H1 (cell line): Measurements from ENCODE around the gene ARMH2. TPM values are rescaled to one million over a fixed set of nuclear protein-coding genes. Genes with fewer than 3 reads are reported as not detected.

ENCODE experiments used
- CTCF ChIA-PET: fragments of 300-600 bp; sonication (Branson Sonifier 250); formaldehyde crosslinking; loops from one replicate; lab custom pipeline; 2021; ENCODE audit not compliant: partially characterized antibody; lab: Charles Lee
- POLR2A ChIA-PET: fragments of 300-600 bp; sonication (Branson Sonifier 250); formaldehyde crosslinking; loops from one replicate; lab custom pipeline; 2021; ENCODE audit warnings: inconsistent platforms; ENCODE audit not compliant: partially characterized antibody; lab: Charles Lee
- DNase-seq, 2 experiments: peaks; one replicate each; pipeline versions ENCODE4 v3.0.0 to v3.0.0-alpha.2; 2010 to 2022; ENCODE audit warnings: low spot score in 2 of 2, low read depth in 1 of 2, mixed read lengths in 1 of 2
- FAIRE-seq: peaks from 2 replicates; lab custom pipeline; 2011; peaks lifted over from hg19 to GRCh38; lab: Jason Lieb, UNC
- H2AFZ ChIP-seq: 2 replicates; pipeline ENCODE4 v1.8.1; 2012; ENCODE audit warnings: low read length, inconsistent platforms
- H2AK5ac ChIP-seq: 2 replicates; pipeline ENCODE4 v1.6.1; 2013; ENCODE audit warnings: low read depth, low read length
- H2BK120ac ChIP-seq: replicated peaks from 2 replicates; pipeline ENCODE3; 2013; ENCODE audit warnings: low read depth, low read length, inconsistent platforms
- H2BK12ac ChIP-seq: 2 replicates; pipeline ENCODE4 v1.6.1; 2013; ENCODE audit warnings: low read depth, low read length
- H2BK15ac ChIP-seq: 2 replicates; pipeline ENCODE4 v1.6.1; 2013; ENCODE audit warnings: low read length
- H2BK20ac ChIP-seq: 2 replicates; pipeline ENCODE4 v1.6.1; 2013; ENCODE audit warnings: low read length
- H2BK5ac ChIP-seq: 2 replicates; pipeline ENCODE4 v1.6.1; 2013; ENCODE audit warnings: low read depth, low read length
- H3K14ac ChIP-seq: 2 replicates; pipeline ENCODE4 v1.6.1; 2013; ENCODE audit warnings: inconsistent platforms; ENCODE audit not compliant: insufficient read length
- H3K18ac ChIP-seq: 2 replicates; pipeline ENCODE4 v1.6.1; 2013; ENCODE audit warnings: low read length; ENCODE audit errors: extremely low read depth
- H3K23ac ChIP-seq: 2 replicates; pipeline ENCODE4 v1.6.1; 2013; ENCODE audit warnings: inconsistent platforms; ENCODE audit not compliant: insufficient read length
- H3K23me2 ChIP-seq: 2 replicates; pipeline ENCODE4 v1.6.1; 2013; ENCODE audit warnings: low read depth, low read length
- H3K27ac ChIP-seq: 2 replicates; pipeline ENCODE4 v1.6.1; 2011; ENCODE audit warnings: low read depth, low read length, inconsistent platforms
- H3K27me3 ChIP-seq, 4 experiments: replicated peaks in 1 of 4; 1 replicate in 1 of 4; 2 replicates in 3 of 4; pipeline versions ENCODE4 v1.6.1 to v1.8.1; 2011 to 2013; ENCODE audit warnings: low read length in 3 of 4, mild to moderate bottlenecking in 3 of 4, inconsistent platforms in 2 of 4, mixed read lengths in 2 of 4, moderate library complexity in 1 of 4; ENCODE audit not compliant: control insufficient read depth in 3 of 4, insufficient read depth in 3 of 4; ENCODE audit errors: extremely low read depth in 1 of 4
- H3K36me3 ChIP-seq, 4 experiments: 2 replicates each; pipeline versions ENCODE4 v1.6.1 to v1.8.1; 2011 to 2013; ENCODE audit warnings: mild to moderate bottlenecking in 4 of 4, low read length in 3 of 4, moderate library complexity in 2 of 4, control low read depth in 1 of 4, inconsistent platforms in 1 of 4; ENCODE audit not compliant: insufficient read depth in 4 of 4, control insufficient read depth in 2 of 4
- H3K4ac ChIP-seq: replicated peaks from 2 replicates; pipeline ENCODE3; 2013; ENCODE audit warnings: low read length, low read depth, mixed read lengths, inconsistent platforms; ENCODE audit not compliant: insufficient read length
- H3K4me1 ChIP-seq, 4 experiments: replicated peaks in 1 of 4; 1 replicate in 1 of 4; 2 replicates in 3 of 4; pipeline versions ENCODE4 v1.6.1 to v1.8.1; 2011 to 2013; ENCODE audit warnings: low read length in 3 of 4, inconsistent platforms in 2 of 4, mixed read lengths in 1 of 4; ENCODE audit not compliant: insufficient read depth in 4 of 4, control insufficient read depth in 3 of 4
- H3K4me2 ChIP-seq, 2 experiments: 2 replicates each; pipeline versions ENCODE4 v1.6.1 to v1.8.1; 2011 to 2013; ENCODE audit warnings: low read depth in 2 of 2, low read length in 2 of 2, control low read depth in 1 of 2, inconsistent platforms in 1 of 2, mild to moderate bottlenecking in 1 of 2; ENCODE audit not compliant: insufficient read depth in 1 of 2
- H3K4me3 ChIP-seq, 4 experiments: fragments of 200-600, 300-600 bp in 1 of 4; sonication (generic), shearing (Covaris generic), sonication (Bioruptor Twin) in 1 of 4; 2 replicates each; pipeline versions ENCODE4 v1.5.1 to v1.8.1; 2011 to 2016; ENCODE audit warnings: low read length in 4 of 4, low read depth in 3 of 4, control low read depth in 2 of 4, inconsistent platforms in 2 of 4, mild to moderate bottlenecking in 2 of 4, mixed read lengths in 1 of 4, moderate library complexity in 1 of 4; ENCODE audit not compliant: insufficient read depth in 2 of 4; ENCODE audit errors: extremely low read depth in 1 of 4
- H3K56ac ChIP-seq: replicated peaks from 2 replicates; pipeline ENCODE3; 2013; ENCODE audit warnings: low read depth, mild to moderate bottlenecking, mixed read lengths, low read length, inconsistent platforms; ENCODE audit not compliant: insufficient read length
- H3K79me1 ChIP-seq: 2 replicates; pipeline ENCODE4 v1.6.1; 2013; ENCODE audit warnings: low read depth, low read length, control low read depth
- H3K79me2 ChIP-seq, 2 experiments: 2 replicates each; pipeline versions ENCODE4 v1.6.1 to v1.8.1; 2012 to 2013; ENCODE audit warnings: low read length in 2 of 2, mild to moderate bottlenecking in 2 of 2, inconsistent platforms in 1 of 2; ENCODE audit not compliant: insufficient read depth in 2 of 2, control insufficient read depth in 1 of 2
- H3K9ac ChIP-seq, 4 experiments: replicated peaks in 1 of 4; 1 replicate in 1 of 4; 2 replicates in 3 of 4; pipeline versions ENCODE4 v1.6.1 to v1.8.1; 2011 to 2013; ENCODE audit warnings: low read depth in 3 of 4, low read length in 3 of 4, control low read depth in 2 of 4, mild to moderate bottlenecking in 2 of 4, moderate library complexity in 2 of 4, inconsistent platforms in 1 of 4; ENCODE audit errors: extremely low read depth in 1 of 4
- H3K9me3 ChIP-seq, 2 experiments: 2 replicates each; pipeline versions ENCODE4 v1.6.1 to v1.8.1; 2012 to 2013; ENCODE audit warnings: mild to moderate bottlenecking in 2 of 2, moderate library complexity in 2 of 2, control low read depth in 1 of 2, inconsistent platforms in 1 of 2, low read depth in 1 of 2, low read length in 1 of 2, mixed read lengths in 1 of 2; ENCODE audit not compliant: insufficient read depth in 2 of 2
- H4K20me1 ChIP-seq, 2 experiments: replicated peaks in 1 of 2; 2 replicates each; pipeline versions ENCODE3 to v1.8.1; 2011 to 2013; ENCODE audit warnings: inconsistent platforms in 2 of 2, low read length in 2 of 2, mild to moderate bottlenecking in 1 of 2; ENCODE audit not compliant: insufficient read depth in 2 of 2, control insufficient read depth in 1 of 2
- H4K5ac ChIP-seq: 2 replicates; pipeline ENCODE4 v1.6.1; 2013; ENCODE audit warnings: low read length, low read depth, mixed read lengths, inconsistent platforms; ENCODE audit not compliant: insufficient read length
- H4K8ac ChIP-seq: 2 replicates; pipeline ENCODE4 v1.8.0; 2013; ENCODE audit warnings: mild to moderate bottlenecking, moderate library complexity, low read length, inconsistent platforms; ENCODE audit not compliant: insufficient read depth; ENCODE audit errors: extremely low read depth
- H4K91ac ChIP-seq: replicated peaks from 2 replicates; pipeline ENCODE3; 2013; ENCODE audit warnings: low read length, mixed read lengths, inconsistent platforms; ENCODE audit not compliant: insufficient read length
- CTCF ChIP-seq, 3 experiments: IDR thresholded peaks; 1 replicate in 2 of 3; 2 replicates in 1 of 3; pipeline versions ENCODE4 v1.5.1 to v1.6.1; 2011; ENCODE audit warnings: low read length in 3 of 3, mild to moderate bottlenecking in 3 of 3, inconsistent platforms in 2 of 3, low read depth in 1 of 3, moderate library complexity in 1 of 3; ENCODE audit not compliant: insufficient read depth in 1 of 3; ENCODE audit errors: control extremely low read depth in 1 of 3
- EGR1 ChIP-seq: IDR thresholded peaks from 2 replicates; pipeline ENCODE4 v1.6.1; 2011; ENCODE audit warnings: low read depth, low read length, borderline replicate concordance
- EP300 ChIP-seq, 2 experiments: IDR thresholded peaks; 1 replicate in 1 of 2; 2 replicates in 1 of 2; pipeline ENCODE4 v1.6.1; 2011 to 2012; ENCODE audit warnings: low read depth in 2 of 2, low read length in 2 of 2, mild to moderate bottlenecking in 2 of 2, borderline replicate concordance in 1 of 2, inconsistent platforms in 1 of 2, moderate library complexity in 1 of 2
- JUND ChIP-seq: IDR thresholded peaks from 2 replicates; pipeline ENCODE4 v1.6.1; 2011; ENCODE audit warnings: mild to moderate bottlenecking, improper control_type of control experiment, low read length
- NANOG ChIP-seq: IDR thresholded peaks from 2 replicates; pipeline ENCODE4 v1.6.1; 2011; ENCODE audit warnings: low read length, low read depth, mild to moderate bottlenecking, inconsistent platforms; ENCODE audit not compliant: insufficient read depth, poor library complexity, severe bottlenecking
- POU5F1 ChIP-seq: IDR thresholded peaks from 2 replicates; pipeline ENCODE4 v1.6.1; 2011; ENCODE audit warnings: low read depth, mild to moderate bottlenecking, low read length, moderate library complexity
- RNF2 ChIP-seq: fragments of 200-900, 300-1000 bp; sonication (generic); IDR thresholded peaks from 2 replicates; pipeline ENCODE4 v1.7.1; 2016; ENCODE audit warnings: borderline replicate concordance, low read depth, mild to moderate bottlenecking, antibody characterized with exemption, low read length; ENCODE audit not compliant: poor library complexity, severe bottlenecking; ENCODE audit errors: missing control alignments
- SAP30 ChIP-seq: fragments of 300-600 bp; sonication (generic); IDR thresholded peaks from 2 replicates; pipeline ENCODE4 v1.7.1; 2012; ENCODE audit warnings: low read length, moderate library complexity, mild to moderate bottlenecking, inconsistent platforms; ENCODE audit not compliant: insufficient read depth, insufficient replicate concordance
- SIRT6 ChIP-seq: IDR thresholded peaks from one replicate; pipeline ENCODE4 v1.7.1; 2012; ENCODE audit warnings: low read length, inconsistent platforms
- WGBS, 2 experiments: shearing (Covaris generic) in 1 of 2; methylation state at CpG; one replicate each; pipeline versions ENCODE4 v1.1.6 to v1.1.7; 2013 to 2015; ENCODE audit warnings: low lambda C conversion rate in 2 of 2, mixed read lengths in 2 of 2, inconsistent platforms in 1 of 2, low coverage in 1 of 2, missing lambda C conversion rate in 1 of 2; ENCODE audit not compliant: insufficient replicate concordance in 2 of 2, insufficient coverage in 1 of 2, insufficient read length in 1 of 2; ENCODE audit errors: extremely low coverage in 1 of 2, missing lambda C conversion rate in 1 of 2; 5-methylcytosine and 5-hydroxymethylcytosine counted together
- polyA plus RNA-seq, 7 experiments: library from polyadenylated mRNA; depleted of rRNA in 3 of 7; stranded (reverse) in 5 of 7; unstranded in 2 of 7; fragments of >200 nt in 5 of 7; fragments of 200-250 nt in 2 of 7; gene quantifications; 1 replicate in 5 of 7; 2 replicates in 1 of 7; 4 replicates in 1 of 7; pipeline versions ENCODE4 v1.2.1 to v1.2.3, GENCODE V29; 2011 to 2013; ENCODE audit warnings: missing spikeins in 2 of 7, mixed read lengths in 2 of 7
- total RNA-seq: library from RNA; stranded (reverse); fragmentation: NEBNext Ultra II Directional; extraction: Animal tissue kit (Norgen Biotek cat#: 25700); gene quantifications from 2 replicates; pipeline ENCODE4 v1.2.1, GENCODE V29; 2021

The ARMH2 gene
- total and polyA plus RNA-seq, 2 of the 8 experiments (the other 6 are each of a cell fraction or from before 2014, with no cell fraction given): not detected

GRCh38 chr6:24796616-24797290 is 2.0 kb downstream of the ARMH2 start:
- 93% methylated on average over 6 of the region's 6 CpGs; no CpG with 5 or more reads in 1 of the 2 experiments for WGBS, 2 experiments
- POLR2A ChIA-PET: interaction anchor here (0.7 to 1.6 kb wide), 3 partner anchors 8 to 16 kb away, joined by 3 to 4 read pairs (median 3); no protein-coding TSS in a partner anchor
- no peak for TF ChIP-seq SIRT6
- no peak for TF ChIP-seq NANOG
- TF ChIP-seq RNF2: no peak
- no peak for TF ChIP-seq SAP30
- no peak for TF ChIP-seq POU5F1
- TF ChIP-seq JUND: no peak
- no peak for TF ChIP-seq EP300 (IDR thresholded peaks at IDR 0.05; ENCODE audit: borderline replicate concordance in 1 of 2, low read depth in 2 of 2, low read length in 2 of 2)
- TF ChIP-seq EGR1: no peak
- TF ChIP-seq CTCF (IDR thresholded peaks at IDR 0.05; ENCODE audit: control extremely low read depth in 1 of 3, insufficient read depth in 1 of 3, low read depth in 1 of 3, low read length in 3 of 3): no peak

More at GRCh38 chr6:24796616-24797290, 2.0 kb downstream of the ARMH2 start:
- Histone ChIP-seq H2BK120ac (no peak overlapping the region), H3K9ac (no peak overlapping the region), H3K4me2 (no peak overlapping the region), H4K5ac (no peak overlapping the region), H3K4me3 (no peak overlapping the region), H3K79me2 (no peaks in the 10 kb centered on the region), H2AFZ (no peak overlapping the region), H3K36me3 (no peaks in the 10 kb centered on the region), H4K20me1 (no peaks in the 10 kb centered on the region), H3K23ac (no peak overlapping the region), H4K91ac (no peak overlapping the region), H2BK20ac (no peak overlapping the region), H3K23me2 (no peaks in the 10 kb centered on the region), H3K14ac (no peak overlapping the region), H3K79me1 (no peaks in the 10 kb centered on the region), H3K18ac (no peak overlapping the region), H3K27ac (no peak overlapping the region), H2BK5ac (no peak overlapping the region), H2BK12ac (no peak overlapping the region), H3K9me3 (no peaks in the 10 kb centered on the region), H3K4ac (no peak overlapping the region), H2AK5ac (no peak overlapping the region), H3K56ac (no peak overlapping the region), H3K27me3 (no peaks in the 10 kb centered on the region), H2BK15ac (no peak overlapping the region), H3K4me1 (peaks cover 0 to 5% (median 0%) of the 10 kb centered on the region in 4 experiments; a peak in 2 of 7 replicates), H4K8ac (no peak overlapping the region)
- FAIRE-seq (no peak), DNase-seq (no peak)
- CTCF ChIA-PET: interaction anchor here (0.7 to 1.8 kb wide), 9 partner anchors 9 to 274 kb away, joined by 3 to 5 read pairs (median 4); no protein-coding TSS in a partner anchor
